Measurements from ENCODE around the gene TUNAR. TPM values are rescaled to one million over a fixed set of nuclear protein-coding genes. Genes with fewer than 3 reads are reported as not detected.

The TUNAR gene
- total and polyA plus RNA-seq, 2 experiments from 2014 or later: 23.1 to 56.2 TPM

GRCh38 chr14:95886366-95887056 lies 9.9 kb downstream of the TUNAR start:
- Histone ChIP-seq H3K4me3 (no peak overlapping the region), H3F3A (replicated peaks; ENCODE audit: low read depth) (0 out of 2 replicates have a peak, but pooled peaks cover 7% of the 10 kb centered on the region), H3K36me3 (ENCODE audit: insufficient read depth) (no peaks in the 10 kb centered on the region), H3K9me2 (ENCODE audit: insufficient read depth) (no peaks in the 10 kb centered on the region), H3K27ac (ENCODE audit: low read depth) (no peak overlapping the region), H2AFZ (no peak overlapping the region), H3K79me2 (replicated peaks; ENCODE audit: insufficient read depth) (peaks cover 78% of the 10 kb centered on the region), H3K4me2 (no peak overlapping the region), H3K27me3 (ENCODE audit: insufficient read depth) (no peaks in the 10 kb centered on the region), H4K20me1 (replicated peaks; ENCODE audit: insufficient read depth) (peaks cover 3% of the 10 kb centered on the region; the same call in 1 of the 2 replicates), H3K4me1 (ENCODE audit: insufficient read depth) (peaks cover 21% of the 10 kb centered on the region)
- H3K4me3 Mint-ChIP-seq: no peak overlapping the region
- DNase-seq (ENCODE audit: low spot score): no peak
- peaks cover 18% of the 10 kb centered on the region for H3K36me3 Mint-ChIP-seq (ENCODE audit: low read depth)
- H3K27ac Mint-ChIP-seq: 0 out of 2 replicates have a peak overlapping the region, but pooled peaks have one; percentile 73
- H3K27me3 Mint-ChIP-seq (ENCODE audit: insufficient read depth, low read depth, poor library complexity): peaks cover 7% of the 10 kb centered on the region
- peaks cover 46% of the 10 kb centered on the region for H3K4me1 Mint-ChIP-seq
- ATAC-seq: no peak
- no peaks in the 10 kb centered on the region; the same call in 2 of the 3 replicates for H3K9me3 Mint-ChIP-seq
- TF ChIP-seq ZNF462 (CRISPR knock-in tag; IDR thresholded peaks at IDR 0.05) (no peak), ZNF331 (CRISPR knock-in tag; IDR thresholded peaks at IDR 0.05; ENCODE audit: low read depth) (no peak), CTCF (conservative IDR thresholded peaks at IDR 0.05; ENCODE audit: low read depth in 2 of 2) (no peak), STAT1 (IDR thresholded peaks at IDR 0.05; ENCODE audit: unreplicated experiment) (no peak), EZH2 (IDR thresholded peaks at IDR 0.05; ENCODE audit: low read depth, unreplicated experiment) (no peak), POLR2AphosphoS5 (IDR thresholded peaks at IDR 0.05; ENCODE audit: low read depth) (no peak), REST (IDR thresholded peaks at IDR 0.05; ENCODE audit: unreplicated experiment) (no peak), ZNF114 (CRISPR knock-in tag; IDR thresholded peaks at IDR 0.05) (no peak), JUNB (IDR thresholded peaks at IDR 0.05; ENCODE audit: unreplicated experiment) (no peak), EZH2phosphoT487 (IDR thresholded peaks at IDR 0.05; ENCODE audit: unreplicated experiment) (no peak), CREB1 (CRISPR knock-in tag; IDR thresholded peaks at IDR 0.05; ENCODE audit: low read depth) (no peak), ETS1 (IDR thresholded peaks at IDR 0.05) (no peak), NANOG (IDR thresholded peaks at IDR 0.05; ENCODE audit: borderline replicate concordance) (no peak)
